Neural cell (in vitro differentiated cells): ENCODE results near the gene CNGA3. TPM values are rescaled to one million over a fixed set of nuclear protein-coding genes. Genes with fewer than 3 reads are reported as not detected.

Source experiments
- H2AFZ ChIP-seq: fragments of 200-600, 300-800 bp; sonication (generic), shearing (Covaris generic); 2 replicates; pipeline ENCODE4 v1.6.0; 2014; ENCODE audit warnings: low read depth, mild to moderate bottlenecking, antibody characterized with exemption, low read length, moderate library complexity
- H3F3A ChIP-seq: fragments of 200-600 bp; shearing (Covaris generic); 2 replicates; pipeline ENCODE4 v1.6.1; 2016; ENCODE audit warnings: mild to moderate bottlenecking, moderate library complexity, mixed read lengths, antibody characterized with exemption, low read length; ENCODE audit not compliant: insufficient read depth, poor library complexity, severe bottlenecking
- H3K27ac ChIP-seq: fragments of 200-600, 300-800 bp; sonication (generic), shearing (Covaris generic); 2 replicates; pipeline ENCODE4 v1.5.1; 2014; ENCODE audit warnings: mild to moderate bottlenecking, low read length, moderate library complexity
- H3K27me3 ChIP-seq: fragments of 300-800, 200-600 bp; sonication (generic), shearing (Covaris generic); 2 replicates; pipeline ENCODE4 v1.6.0; 2014; ENCODE audit warnings: mild to moderate bottlenecking, low read depth, low read length, moderate library complexity; ENCODE audit not compliant: insufficient read depth
- H3K36me3 ChIP-seq: fragments of 300-800, 200-600 bp; sonication (generic), shearing (Covaris generic); 2 replicates; pipeline ENCODE4 v1.5.1; 2014; ENCODE audit warnings: mild to moderate bottlenecking, antibody characterized with exemption, low read length, moderate library complexity; ENCODE audit not compliant: insufficient read depth
- H3K4me2 ChIP-seq: fragments of 300-800, 200-600 bp; sonication (generic), shearing (Covaris generic); 2 replicates; pipeline ENCODE4 v1.6.0; 2014; ENCODE audit warnings: mild to moderate bottlenecking, low read length
- H3K4me3 ChIP-seq: fragments of 300-800, 200-600 bp; sonication (generic), shearing (Covaris generic); 2 replicates; pipeline ENCODE4 v1.5.1; 2014; ENCODE audit warnings: mild to moderate bottlenecking, low read length, moderate library complexity
- H3K79me2 ChIP-seq: fragments of 200-600 bp; shearing (Covaris generic); replicated peaks from 2 replicates; pipeline ENCODE4 v1.6.0; 2014; ENCODE audit warnings: mild to moderate bottlenecking, low read length, moderate library complexity; ENCODE audit not compliant: insufficient read depth
- H3K9ac ChIP-seq: fragments of 300-800, 200-600 bp; sonication (generic), shearing (Covaris generic); 2 replicates; pipeline ENCODE4 v1.6.1; 2016; ENCODE audit warnings: mild to moderate bottlenecking, low read length, mixed read lengths
- H3K9me2 ChIP-seq: fragments of 200-600 bp; shearing (Covaris generic); 2 replicates; pipeline ENCODE4 v1.6.1; 2016; ENCODE audit warnings: mild to moderate bottlenecking, low read length, mixed read lengths; ENCODE audit not compliant: insufficient read depth
- H3K9me3 ChIP-seq: fragments of 200-600, 300-800 bp; sonication (generic), shearing (Covaris generic); 2 replicates; pipeline ENCODE4 v1.6.1; 2016; ENCODE audit warnings: mild to moderate bottlenecking, mixed run types, low read length, moderate library complexity, mixed read lengths
- H4K20me1 ChIP-seq: fragments of 200-600 bp; shearing (Covaris generic); 2 replicates; pipeline ENCODE4 v1.6.1; 2016; ENCODE audit warnings: mild to moderate bottlenecking, mixed run types; ENCODE audit not compliant: insufficient read depth
- CTCF ChIP-seq: fragments of 450-650 bp; IDR thresholded peaks from 2 replicates; pipeline ENCODE4 v1.5.1; 2014; ENCODE audit warnings: antibody characterized with exemption, mild to moderate bottlenecking, moderate library complexity; ENCODE audit not compliant: poor library complexity, severe bottlenecking
- EP300 ChIP-seq: fragments of 450-650 bp; conservative IDR thresholded peaks from 2 replicates; pipeline ENCODE4 v1.6.1; 2014; ENCODE audit warnings: antibody characterized with exemption, mild to moderate bottlenecking, moderate library complexity; ENCODE audit not compliant: poor library complexity, severe bottlenecking
- EZH2 ChIP-seq: fragments of 200-600, 300-800 bp; shearing (Covaris generic), sonication (generic); IDR thresholded peaks from 2 replicates; pipeline ENCODE4 v1.6.1; 2014; ENCODE audit warnings: antibody characterized with exemption, low read length, borderline replicate concordance, mild to moderate bottlenecking; ENCODE audit not compliant: insufficient read depth, poor library complexity, severe bottlenecking
- MXI1 ChIP-seq: fragments of 450-650 bp; conservative IDR thresholded peaks from 2 replicates; pipeline ENCODE4 v1.6.1; 2014; ENCODE audit warnings: antibody characterized with exemption, mild to moderate bottlenecking; ENCODE audit not compliant: poor library complexity, severe bottlenecking
- POLR2AphosphoS5 ChIP-seq: IDR thresholded peaks from 2 replicates; pipeline ENCODE4 v1.6.1; 2012
- RAD21 ChIP-seq: fragments of 450-650 bp; conservative IDR thresholded peaks from 2 replicates; pipeline ENCODE4 v1.6.1; 2014; ENCODE audit warnings: antibody characterized with exemption, mild to moderate bottlenecking, moderate library complexity
- REST ChIP-seq: IDR thresholded peaks from 2 replicates; pipeline ENCODE4 v1.6.1; 2012; ENCODE audit warnings: borderline replicate concordance
- SMC3 ChIP-seq: fragments of 450-650 bp; conservative IDR thresholded peaks from 2 replicates; pipeline ENCODE4 v1.6.1; 2014; ENCODE audit warnings: antibody characterized with exemption, mild to moderate bottlenecking, moderate library complexity; ENCODE audit not compliant: poor library complexity
- TAF1 ChIP-seq: IDR thresholded peaks from 2 replicates; pipeline ENCODE4 v1.6.1; 2012; ENCODE audit warnings: low read depth
- polyA plus RNA-seq: library from polyadenylated mRNA; depleted of rRNA; stranded (reverse); fragments of >200 nt; gene quantifications from 2 replicates; pipeline ENCODE4 v1.2.3, GENCODE V29; 2014

The CNGA3 gene
- polyA plus RNA-seq, 1 donor from 2014 or later, result 0.64 TPM

- Histone ChIP-seq H3K9me3 (no peaks in the 10 kb centered on the region), H3K27ac (no peak overlapping the region), H3K4me3 (no peak overlapping the region), H3K9ac (no peak overlapping the region), H3K36me3 (no peaks in the 10 kb centered on the region), H3F3A (no peaks in the 10 kb centered on the region), H3K4me2 (peak overlapping the region; percentile 13), H3K9me2 (no peaks in the 10 kb centered on the region), H3K79me2 (no peaks in the 10 kb centered on the region), H4K20me1 (no peaks in the 10 kb centered on the region), H2AFZ (no peak overlapping the region), H3K27me3 (peaks cover 27% of the 10 kb centered on the region)
- peak; percentile 16 for TF ChIP-seq POLR2AphosphoS5
- no peak for TF ChIP-seq MXI1
- TF ChIP-seq TAF1, result no peak
- TF ChIP-seq EP300, result peak; percentile 17
- TF ChIP-seq RAD21, result no peak
- peak; percentile 77 for TF ChIP-seq REST
These were observed 3.0 kb upstream of the CNGA3 start for GRCh38 chr2:98343285-98343684.

GRCh38 chr2:98347298-98348065, 1.2 kb downstream of the CNGA3 start:
- Histone ChIP-seq H3K9me3 (no peaks in the 10 kb centered on the region), H3K36me3 (no peaks in the 10 kb centered on the region), H3K4me3 (peak overlapping the region; percentile 57), H3K9me2 (no peaks in the 10 kb centered on the region), H4K20me1 (no peaks in the 10 kb centered on the region), H3K4me2 (peak overlapping the region; percentile 61), H3K79me2 (no peaks in the 10 kb centered on the region), H3F3A (no peaks in the 10 kb centered on the region), H3K27me3 (peaks cover 27% of the 10 kb centered on the region), H2AFZ (peak overlapping the region; percentile 25), H3K27ac (peak overlapping the region; percentile 76), H3K9ac (peak overlapping the region; percentile 51)
- TF ChIP-seq MXI1 (no peak), CTCF (no peak), POLR2AphosphoS5 (no peak), EZH2 (no peak), REST (no peak), SMC3 (no peak), EP300 (no peak), TAF1 (no peak), RAD21 (no peak)
